Measurements from ENCODE around the gene NAALADL2.

- TF ChIP-seq, protein P1, sequence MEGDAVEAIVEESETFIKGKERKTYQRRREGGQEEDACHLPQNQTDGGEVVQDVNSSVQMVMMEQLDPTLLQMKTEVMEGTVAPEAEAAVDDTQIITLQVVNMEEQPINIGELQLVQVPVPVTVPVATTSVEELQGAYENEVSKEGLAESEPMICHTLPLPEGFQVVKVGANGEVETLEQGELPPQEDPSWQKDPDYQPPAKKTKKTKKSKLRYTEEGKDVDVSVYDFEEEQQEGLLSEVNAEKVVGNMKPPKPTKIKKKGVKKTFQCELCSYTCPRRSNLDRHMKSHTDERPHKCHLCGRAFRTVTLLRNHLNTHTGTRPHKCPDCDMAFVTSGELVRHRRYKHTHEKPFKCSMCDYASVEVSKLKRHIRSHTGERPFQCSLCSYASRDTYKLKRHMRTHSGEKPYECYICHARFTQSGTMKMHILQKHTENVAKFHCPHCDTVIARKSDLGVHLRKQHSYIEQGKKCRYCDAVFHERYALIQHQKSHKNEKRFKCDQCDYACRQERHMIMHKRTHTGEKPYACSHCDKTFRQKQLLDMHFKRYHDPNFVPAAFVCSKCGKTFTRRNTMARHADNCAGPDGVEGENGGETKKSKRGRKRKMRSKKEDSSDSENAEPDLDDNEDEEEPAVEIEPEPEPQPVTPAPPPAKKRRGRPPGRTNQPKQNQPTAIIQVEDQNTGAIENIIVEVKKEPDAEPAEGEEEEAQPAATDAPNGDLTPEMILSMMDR (IDR thresholded peaks at IDR 0.05), result no peak
- no peak for TF ChIP-seq POLR2A (IDR thresholded peaks at IDR 0.05)
Observed at GRCh38 chr3:175208326-175208725, 349.2 kb downstream of the NAALADL2 start.
